Right cardiac atrium (tissue), 5 donors: ENCODE measurements around the gene ST6GAL1. TPM values are rescaled to one million over a fixed set of nuclear protein-coding genes. Genes with fewer than 3 reads are reported as not detected.
A peak's percentile ranks its signal among the peaks of the same experiment; 100 is the strongest.
"Not testable (repeated sequence)": the region's sequence is repeated elsewhere in the genome, so short reads cannot be mapped to it uniquely, and the experiment has no call there.

Experiments used
- ATAC-seq, 2 donors: fragments of 200-7000 bp; cut with Tn5 transposase; one replicate each; pipeline versions ENCODE4 v1.8.0 to v1.9.1; 2020; ENCODE audit warnings: moderate library complexity in 2 of 2, mild to moderate bottlenecking in 1 of 2
- DNase-seq, 3 donors: peaks; one replicate each; pipeline ENCODE4 v3.0.0-alpha.2; 2020
- H3K27ac ChIP-seq: one replicate; pipeline ENCODE4 v1.5.1; 2013; ENCODE audit warnings: mild to moderate bottlenecking, low read length, control low read depth, moderate library complexity
- H3K27me3 ChIP-seq: one replicate; pipeline ENCODE4 v1.6.1; 2013; ENCODE audit not compliant: control insufficient read depth, insufficient read depth
- H3K4me1 ChIP-seq: one replicate; pipeline ENCODE4 v1.6.1; 2013; ENCODE audit warnings: low read length; ENCODE audit not compliant: control insufficient read depth, insufficient read depth
- H3K4me3 ChIP-seq: one replicate; pipeline ENCODE4 v1.5.1; 2013; ENCODE audit warnings: low read length, control low read depth
- H3K9me3 ChIP-seq: one replicate; pipeline ENCODE4 v1.6.1; 2013; ENCODE audit warnings: low read length; ENCODE audit not compliant: control insufficient read depth
- WGBS: extraction: QIAGEN DNeasy Blood & Tissue Kit; methylation state at CpG from one replicate; pipeline ENCODE4 v1.1.7; 2013; 5-methylcytosine and 5-hydroxymethylcytosine counted together
- intact Hi-C, 4 donors: fragments of 100-400 bp; cut with DNase I; formaldehyde crosslinking; loops; one replicate each; pipeline versions ENCODE4 v1.11.0 to v1.14.0; 2022 to 2023
- polyA plus RNA-seq: library from polyadenylated mRNA; stranded (reverse); fragments of 200-250 nt; gene quantifications from one replicate; pipeline ENCODE4 v1.2.3, GENCODE V29; 2013
- total RNA-seq, 4 donors: library from RNA; stranded (reverse); fragmentation: NEBNext Ultra II Directional; extraction: Animal tissue kit (Norgen Biotek cat#: 25700); gene quantifications; one replicate each; pipeline ENCODE4 v1.2.1, GENCODE V29; 2021
- donor health status: healthy with polysubstance abuse.
- donor health status: DM: no; HTN: yes; CAD: no.
- donor health status: DM: no; HTN: no; CAD: no.
- donor health status: DM: no; HTN: yes; CAD: no; lungs with severe emphysema.
- donor health status: DM: yes; HTN: yes; CAD: no.

Gene ST6GAL1
- total and polyA plus RNA-seq, 5 donors = 25.2 to 69.2 (median 64.7) TPM

GRCh38 chr3:186986406-186986805 lies 56.1 kb downstream of the ST6GAL1 start:
- Histone ChIP-seq H3K27me3 (no peaks in the 10 kb centered on the region), H3K4me1 (peaks cover 11% of the 10 kb centered on the region), H3K27ac (peak overlapping the region; percentile 43), H3K9me3 (no peaks in the 10 kb centered on the region), H3K4me3 (no peak overlapping the region)
- no peak for DNase-seq
- ATAC-seq = no peak
- WGBS = 71% methylated on average over 8 of the region's 8 CpGs
- intact Hi-C loops = no loop called here

- no peaks in the 10 kb centered on the region for H3K27me3 ChIP-seq
- ATAC-seq = no peak
- WGBS = 66% methylated on average over 1 of the region's 1 CpG
- DNase-seq = no peak
- no peak overlapping the region for H3K27ac ChIP-seq
- intact Hi-C loops = no loop called here
- no peaks in the 10 kb centered on the region for H3K9me3 ChIP-seq
- H3K4me1 ChIP-seq = peaks cover 15% of the 10 kb centered on the region
- no peak overlapping the region for H3K4me3 ChIP-seq
Observed at GRCh38 chr3:186986816-186987215, 56.5 kb downstream of the ST6GAL1 start.

GRCh38 chr3:186988806-186989205 lies 58.5 kb downstream of the ST6GAL1 start:
- ATAC-seq (no peak), DNase-seq (no peak)
- H3K9me3 ChIP-seq = no peaks in the 10 kb centered on the region
- peaks cover 19% of the 10 kb centered on the region for H3K4me1 ChIP-seq
- H3K4me3 ChIP-seq = no peak overlapping the region
- no peak overlapping the region for H3K27ac ChIP-seq
- H3K27me3 ChIP-seq = no peaks in the 10 kb centered on the region
- intact Hi-C loops = no loop called here
- 97% methylated on average over 3 of the region's 3 CpGs for WGBS

GRCh38 chr3:186989429-186989828 lies 59.1 kb downstream of the ST6GAL1 start:
- 63% methylated on average over 1 of the region's 1 CpG for WGBS
- intact Hi-C loops = no loop called here
- Histone ChIP-seq H3K4me1 (peaks cover 16% of the 10 kb centered on the region), H3K27ac (no peak overlapping the region), H3K4me3 (no peak overlapping the region), H3K9me3 (no peaks in the 10 kb centered on the region), H3K27me3 (no peaks in the 10 kb centered on the region)
- DNase-seq = no peak
- ATAC-seq = no peak

GRCh38 chr3:186990277-186990676 lies 60.0 kb downstream of the ST6GAL1 start:
- intact Hi-C loops = no loop called here
- Histone ChIP-seq H3K4me3 (no peak overlapping the region), H3K4me1 (peaks cover 16% of the 10 kb centered on the region), H3K9me3 (no peaks in the 10 kb centered on the region), H3K27me3 (no peaks in the 10 kb centered on the region), H3K27ac (no peak overlapping the region)
- 99% methylated on average over 3 of the region's 3 CpGs for WGBS
- no peak for DNase-seq
- no peak for ATAC-seq

- WGBS = 92% methylated on average over 5 of the region's 5 CpGs
- ATAC-seq = peak in 1 of 2 donors; percentile 69
- no peak overlapping the region for H3K27ac ChIP-seq
- H3K4me1 ChIP-seq = peaks cover 11% of the 10 kb centered on the region
- intact Hi-C loops = no loop called here
- H3K9me3 ChIP-seq = no peaks in the 10 kb centered on the region
- no peak overlapping the region for H3K4me3 ChIP-seq
- no peak for DNase-seq
- H3K27me3 ChIP-seq = no peaks in the 10 kb centered on the region
Observed at GRCh38 chr3:186990878-186991308, 60.6 kb downstream of the ST6GAL1 start.

- H3K4me3 ChIP-seq = no peak overlapping the region
- peak in 1 of 2 donors; percentile 28 for ATAC-seq
- intact Hi-C loops = no loop called here
- H3K4me1 ChIP-seq = peaks cover 9% of the 10 kb centered on the region
- H3K27ac ChIP-seq = no peak overlapping the region
- H3K27me3 ChIP-seq = no peaks in the 10 kb centered on the region
- no peak for DNase-seq
- 97% methylated on average over 4 of the region's 4 CpGs for WGBS
- H3K9me3 ChIP-seq = no peaks in the 10 kb centered on the region
Observed at GRCh38 chr3:186991470-186991869, 61.1 kb downstream of the ST6GAL1 start.

GRCh38 chr3:186992096-186992495 lies 61.8 kb downstream of the ST6GAL1 start:
- DNase-seq, intact Hi-C loops, H3K27ac ChIP-seq, H3K4me3 ChIP-seq, ATAC-seq, H3K9me3 ChIP-seq, H3K27me3 ChIP-seq: not testable (repeated sequence)
- 85% methylated on average over 1 of the region's 1 CpG for WGBS
- H3K4me1 ChIP-seq = peaks cover 11% of the 10 kb centered on the region

GRCh38 chr3:186993210-186993782 lies 63.0 kb downstream of the ST6GAL1 start:
- Histone ChIP-seq H3K4me1 (peaks cover 15% of the 10 kb centered on the region), H3K27me3 (no peaks in the 10 kb centered on the region), H3K27ac (no peak overlapping the region), H3K4me3 (no peak overlapping the region), H3K9me3 (no peaks in the 10 kb centered on the region)
- 90% methylated on average over 7 of the region's 7 CpGs for WGBS
- DNase-seq (no peak), ATAC-seq (no peak)
- intact Hi-C loops = no loop called here

- 90% methylated on average over 11 of the region's 11 CpGs for WGBS
- peaks cover 15% of the 10 kb centered on the region for H3K4me1 ChIP-seq
- H3K27me3 ChIP-seq = no peaks in the 10 kb centered on the region
- no peak overlapping the region for H3K27ac ChIP-seq
- DNase-seq (no peak), ATAC-seq (no peak)
- H3K9me3 ChIP-seq = no peaks in the 10 kb centered on the region
- intact Hi-C loops = no loop called here
- no peak overlapping the region for H3K4me3 ChIP-seq
Observed at GRCh38 chr3:186994000-186994955, 64.0 kb downstream of the ST6GAL1 start.

GRCh38 chr3:186996356-186996755 lies 66.0 kb downstream of the ST6GAL1 start:
- ATAC-seq = no peak
- intact Hi-C loops = no loop called here
- WGBS = 84% methylated on average over 6 of the region's 6 CpGs

More at GRCh38 chr3:186996356-186996755, 66.0 kb downstream of the ST6GAL1 start:
- Histone ChIP-seq H3K27ac (no peak overlapping the region), H3K9me3 (no peaks in the 10 kb centered on the region), H3K4me3 (no peak overlapping the region), H3K4me1 (peaks cover 17% of the 10 kb centered on the region), H3K27me3 (no peaks in the 10 kb centered on the region)
- no peak for DNase-seq
